ENCODE data around the gene KLHL29. TPM values are rescaled to one million over a fixed set of nuclear protein-coding genes. Genes with fewer than 3 reads are reported as not detected.

The KLHL29 gene
- total RNA-seq, 1 experiment from 2014 or later: 2.4 TPM

DNA sequence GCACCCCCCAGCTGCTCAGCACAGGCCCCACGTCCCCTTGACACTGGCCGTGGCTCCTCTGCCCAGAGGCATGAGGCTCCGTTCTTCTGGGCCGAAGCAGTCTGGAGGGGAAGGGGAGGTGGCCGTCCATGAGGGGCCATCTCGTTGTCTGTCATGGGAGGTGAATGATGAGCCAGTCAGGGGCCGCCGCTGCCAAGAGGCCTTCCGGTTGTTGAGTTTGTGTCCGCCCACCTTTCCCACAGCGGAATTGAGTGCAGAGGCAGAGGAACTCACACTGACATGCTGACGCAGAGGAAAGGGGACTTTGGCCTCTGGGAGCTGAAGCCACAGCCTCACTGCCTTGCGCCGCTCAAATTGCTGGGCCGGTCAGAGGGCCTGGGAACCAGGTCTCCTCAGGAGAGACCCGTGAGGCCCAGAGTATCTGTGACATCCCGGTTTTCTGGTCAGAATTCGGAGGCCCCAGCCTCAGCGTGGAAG, 273.5 kb downstream of the KLHL29 start:
- H2BK120ac ChIP-seq (ENCODE audit: low read depth, low read length, poor library complexity, severe bottlenecking): no peak overlapping the region
- no peak overlapping the region for H4K5ac ChIP-seq (ENCODE audit: insufficient read length, low read depth, low read length)
- no peaks in the 10 kb centered on the region for H3K79me2 ChIP-seq (ENCODE audit: insufficient read depth, low read length)
- H3K9ac ChIP-seq (ENCODE audit: extremely low read depth, insufficient read length, low read length): no peak overlapping the region
- H2BK5ac ChIP-seq (ENCODE audit: insufficient read length, low read length): no peak overlapping the region
- no peaks in the 10 kb centered on the region for H3K79me1 ChIP-seq (ENCODE audit: insufficient read depth, low read depth, low read length, poor library complexity, severe bottlenecking)
- no peaks in the 10 kb centered on the region for H3K9me3 Mint-ChIP-seq
- H2BK20ac ChIP-seq (ENCODE audit: low read depth, low read length, poor library complexity, severe bottlenecking): no peak overlapping the region
- no peaks in the 10 kb centered on the region for H3K4me1 Mint-ChIP-seq
- H2AFZ ChIP-seq (ENCODE audit: low read length): no peak overlapping the region
- H3K4me3 Mint-ChIP-seq: no peak overlapping the region; a peak in 1 of 5 replicates
- WGBS (ENCODE audit: extremely low coverage, insufficient read length, low lambda C conversion rate): no CpG with 5 or more reads among the region's 19 CpGs
- H3K56ac ChIP-seq (ENCODE audit: insufficient read length, low read depth, low read length): no peak overlapping the region
- no peak overlapping the region; the same call in 1 of the 2 replicates for H3K14ac ChIP-seq (ENCODE audit: insufficient read depth, low read length)
- no peak overlapping the region for H3K27ac ChIP-seq (ENCODE audit: insufficient read length, low read depth, low read length)
- H3K4me1 ChIP-seq (ENCODE audit: insufficient read depth, low read length): no peaks in the 10 kb centered on the region
- no peak overlapping the region for H3T11ph ChIP-seq (ENCODE audit: low read length)
- H3K4ac ChIP-seq (ENCODE audit: low read depth, low read length): no peak overlapping the region
- no peak overlapping the region for H3K23ac ChIP-seq (ENCODE audit: insufficient read length, low read depth, low read length)
- H4K8ac ChIP-seq (replicated peaks; ENCODE audit: insufficient read length, low read depth, low read length): no peak overlapping the region
- no peak overlapping the region for H2BK15ac ChIP-seq (ENCODE audit: low read depth, low read length)
- no peak overlapping the region for H3K18ac ChIP-seq (ENCODE audit: insufficient read length, low read depth, low read length)
- no peak for DNase-seq
- H3K23me2 ChIP-seq (ENCODE audit: insufficient read length, low read depth, low read length, poor library complexity, severe bottlenecking): no peaks in the 10 kb centered on the region
- no peak overlapping the region for H2BK12ac ChIP-seq (ENCODE audit: insufficient read length, low read depth, low read length)
- no peaks in the 10 kb centered on the region; the same call in 1 of the 2 replicates for H3K27me3 Mint-ChIP-seq (ENCODE audit: low read depth)
- H3K36me3 Mint-ChIP-seq (ENCODE audit: insufficient read depth in 1 of 3, low read depth in 3 of 3): no peaks in the 10 kb centered on the region; a peak in 1 of 7 replicates
- no peak overlapping the region for H4K91ac ChIP-seq (ENCODE audit: insufficient read length, low read depth, low read length)
- H3K27me3 ChIP-seq (ENCODE audit: insufficient read depth, low read length): no peaks in the 10 kb centered on the region
- H3K9me3 ChIP-seq (ENCODE audit: control insufficient read depth, low read depth, low read length): no peaks in the 10 kb centered on the region
- TF ChIP-seq, protein P1, sequence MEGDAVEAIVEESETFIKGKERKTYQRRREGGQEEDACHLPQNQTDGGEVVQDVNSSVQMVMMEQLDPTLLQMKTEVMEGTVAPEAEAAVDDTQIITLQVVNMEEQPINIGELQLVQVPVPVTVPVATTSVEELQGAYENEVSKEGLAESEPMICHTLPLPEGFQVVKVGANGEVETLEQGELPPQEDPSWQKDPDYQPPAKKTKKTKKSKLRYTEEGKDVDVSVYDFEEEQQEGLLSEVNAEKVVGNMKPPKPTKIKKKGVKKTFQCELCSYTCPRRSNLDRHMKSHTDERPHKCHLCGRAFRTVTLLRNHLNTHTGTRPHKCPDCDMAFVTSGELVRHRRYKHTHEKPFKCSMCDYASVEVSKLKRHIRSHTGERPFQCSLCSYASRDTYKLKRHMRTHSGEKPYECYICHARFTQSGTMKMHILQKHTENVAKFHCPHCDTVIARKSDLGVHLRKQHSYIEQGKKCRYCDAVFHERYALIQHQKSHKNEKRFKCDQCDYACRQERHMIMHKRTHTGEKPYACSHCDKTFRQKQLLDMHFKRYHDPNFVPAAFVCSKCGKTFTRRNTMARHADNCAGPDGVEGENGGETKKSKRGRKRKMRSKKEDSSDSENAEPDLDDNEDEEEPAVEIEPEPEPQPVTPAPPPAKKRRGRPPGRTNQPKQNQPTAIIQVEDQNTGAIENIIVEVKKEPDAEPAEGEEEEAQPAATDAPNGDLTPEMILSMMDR (conservative IDR thresholded peaks at IDR 0.05): no peak
- no peak overlapping the region for H3K4me2 ChIP-seq (ENCODE audit: insufficient read depth, insufficient read length, low read length)
- no peak overlapping the region for H3K27ac Mint-ChIP-seq
- H4K20me1 ChIP-seq (ENCODE audit: control insufficient read depth, insufficient read depth, insufficient read length): no peaks in the 10 kb centered on the region
- no peak overlapping the region for H2AK5ac ChIP-seq (ENCODE audit: insufficient read length, low read length)
